H9 (cell line): ENCODE results near the gene IL1R2. TPM values are rescaled to one million over a fixed set of nuclear protein-coding genes. Genes with fewer than 3 reads are reported as not detected.

ENCODE experiments used
- DNase-seq: peaks from one replicate; pipeline ENCODE4 v3.0.0-alpha.2; 2017
- H2AFZ ChIP-seq: one replicate; pipeline ENCODE4 v1.6.1; 2013; ENCODE audit warnings: mild to moderate bottlenecking, low read length, control low read depth, moderate library complexity
- H2AK5ac ChIP-seq: 2 replicates; pipeline ENCODE4 v1.6.1; 2013; ENCODE audit warnings: low read length, control low read depth, mixed read lengths; ENCODE audit not compliant: insufficient read length
- H2BK120ac ChIP-seq: one replicate; pipeline ENCODE4 v1.6.1; 2013; ENCODE audit warnings: low read depth, mild to moderate bottlenecking, low read length, control low read depth, inconsistent platforms; ENCODE audit not compliant: poor library complexity, severe bottlenecking
- H2BK12ac ChIP-seq: 2 replicates; pipeline ENCODE4 v1.6.1; 2013; ENCODE audit warnings: low read length, control low read depth, mixed read lengths, low read depth; ENCODE audit not compliant: insufficient read length
- H2BK15ac ChIP-seq: 2 replicates; pipeline ENCODE4 v1.6.1; 2013; ENCODE audit warnings: low read depth, low read length, control low read depth
- H2BK20ac ChIP-seq: one replicate; pipeline ENCODE4 v1.6.1; 2013; ENCODE audit warnings: low read depth, mild to moderate bottlenecking, low read length, control low read depth, inconsistent platforms; ENCODE audit not compliant: poor library complexity, severe bottlenecking
- H2BK5ac ChIP-seq: 2 replicates; pipeline ENCODE4 v1.6.1; 2013; ENCODE audit warnings: low read length, control low read depth, mixed read lengths; ENCODE audit not compliant: insufficient read length
- H3K14ac ChIP-seq: 2 replicates; pipeline ENCODE4 v1.6.1; 2013; ENCODE audit warnings: low read length, control low read depth; ENCODE audit not compliant: insufficient read depth
- H3K18ac ChIP-seq: 2 replicates; pipeline ENCODE4 v1.6.1; 2013; ENCODE audit warnings: low read depth, mild to moderate bottlenecking, mixed read lengths, low read length, control low read depth; ENCODE audit not compliant: insufficient read length
- H3K23ac ChIP-seq: 2 replicates; pipeline ENCODE4 v1.6.1; 2013; ENCODE audit warnings: low read length, control low read depth, mixed read lengths, low read depth; ENCODE audit not compliant: insufficient read length
- H3K23me2 ChIP-seq: 2 replicates; pipeline ENCODE4 v1.6.1; 2013; ENCODE audit warnings: low read depth, mild to moderate bottlenecking, mixed read lengths, low read length, control low read depth; ENCODE audit not compliant: insufficient read length, poor library complexity, severe bottlenecking
- H3K27ac ChIP-seq: 2 replicates; pipeline ENCODE4 v1.5.1; 2013; ENCODE audit warnings: low read length, control low read depth, mixed read lengths, low read depth; ENCODE audit not compliant: insufficient read length
- H3K27me3 ChIP-seq: 2 replicates; pipeline ENCODE4 v1.6.1; 2013; ENCODE audit warnings: low read length, control low read depth, inconsistent platforms; ENCODE audit not compliant: insufficient read depth
- H3K4ac ChIP-seq: 2 replicates; pipeline ENCODE4 v1.6.1; 2013; ENCODE audit warnings: low read depth, mild to moderate bottlenecking, control low read depth, inconsistent platforms, low read length, moderate library complexity
- H3K4me1 ChIP-seq: 2 replicates; pipeline ENCODE4 v1.6.1; 2013; ENCODE audit warnings: low read length, control low read depth, inconsistent platforms; ENCODE audit not compliant: insufficient read depth
- H3K4me2 ChIP-seq: 2 replicates; pipeline ENCODE4 v1.6.1; 2013; ENCODE audit warnings: low read length, control low read depth, mixed read lengths; ENCODE audit not compliant: insufficient read length, insufficient read depth
- H3K56ac ChIP-seq: 2 replicates; pipeline ENCODE4 v1.6.1; 2013; ENCODE audit warnings: low read depth, mild to moderate bottlenecking, mixed read lengths, low read length, control low read depth; ENCODE audit not compliant: insufficient read length
- H3K79me1 ChIP-seq: 2 replicates; pipeline ENCODE4 v1.6.1; 2013; ENCODE audit warnings: low read depth, mild to moderate bottlenecking, moderate library complexity, low read length, control low read depth, inconsistent platforms; ENCODE audit not compliant: insufficient read depth, poor library complexity, severe bottlenecking
- H3K79me2 ChIP-seq: 2 replicates; pipeline ENCODE4 v1.6.1; 2013; ENCODE audit warnings: low read length, control low read depth, inconsistent platforms; ENCODE audit not compliant: insufficient read depth
- H3K9ac ChIP-seq: 2 replicates; pipeline ENCODE4 v1.6.1; 2013; ENCODE audit warnings: low read length, control low read depth, mixed read lengths; ENCODE audit not compliant: insufficient read length; ENCODE audit errors: extremely low read depth
- H3K9me3 ChIP-seq: one replicate; pipeline ENCODE4 v1.6.1; 2013; ENCODE audit warnings: low read depth, low read length, inconsistent platforms; ENCODE audit not compliant: control insufficient read depth
- H3T11ph ChIP-seq: one replicate; pipeline ENCODE4 v1.6.1; 2013; ENCODE audit warnings: mild to moderate bottlenecking, low read length, control low read depth, inconsistent platforms
- H4K20me1 ChIP-seq: one replicate; pipeline ENCODE4 v1.6.1; 2013; ENCODE audit not compliant: control insufficient read depth, insufficient read length, insufficient read depth
- H4K5ac ChIP-seq: 2 replicates; pipeline ENCODE4 v1.6.1; 2013; ENCODE audit warnings: low read depth, mild to moderate bottlenecking, mixed read lengths, low read length, control low read depth; ENCODE audit not compliant: insufficient read length
- H4K8ac ChIP-seq: replicated peaks from 2 replicates; pipeline ENCODE4 v1.6.1; 2013; ENCODE audit warnings: low read length, control low read depth, mixed read lengths, low read depth; ENCODE audit not compliant: insufficient read length
- H4K91ac ChIP-seq: 2 replicates; pipeline ENCODE4 v1.6.1; 2013; ENCODE audit warnings: low read depth, mild to moderate bottlenecking, moderate library complexity, mixed read lengths, low read length, control low read depth; ENCODE audit not compliant: insufficient read length
- H3K27ac Mint-ChIP-seq, 3 experiments: 2 replicates in 2 of 3; 3 replicates in 1 of 3; pipeline ENCODE4 v1.8.0; 2020 to 2021; ENCODE audit warnings: mixed read lengths in 3 of 3, mild to moderate bottlenecking in 1 of 3, moderate library complexity in 1 of 3
- H3K27me3 Mint-ChIP-seq: 2 replicates; pipeline ENCODE4 v1.8.0; 2021; ENCODE audit warnings: low read depth, mild to moderate bottlenecking, moderate library complexity, mixed read lengths
- H3K36me3 Mint-ChIP-seq, 3 experiments: 2 replicates in 2 of 3; 3 replicates in 1 of 3; pipeline ENCODE4 v1.8.0; 2020 to 2021; ENCODE audit warnings: low read depth in 3 of 3, mixed read lengths in 3 of 3; ENCODE audit not compliant: insufficient read depth in 1 of 3
- H3K4me1 Mint-ChIP-seq, 2 experiments: 2 replicates each; pipeline ENCODE4 v1.8.0; 2020; ENCODE audit warnings: mixed read lengths in 2 of 2
- H3K4me3 Mint-ChIP-seq, 2 experiments: 2 replicates in 1 of 2; 3 replicates in 1 of 2; pipeline ENCODE4 v1.8.0; 2020 to 2021; ENCODE audit warnings: mild to moderate bottlenecking in 2 of 2, mixed read lengths in 2 of 2, moderate library complexity in 1 of 2
- H3K9me3 Mint-ChIP-seq, 2 experiments: 2 replicates in 1 of 2; 3 replicates in 1 of 2; pipeline ENCODE4 v1.8.0; 2020; ENCODE audit warnings: mild to moderate bottlenecking in 2 of 2, mixed read lengths in 2 of 2, moderate library complexity in 1 of 2
- CTCF ChIP-seq: fragments of 200-600 bp; sonication (generic); conservative IDR thresholded peaks from 3 replicates; pipeline ENCODE4 v1.8.0; 2021; ENCODE audit warnings: antibody characterized with exemption, mild to moderate bottlenecking
- WGBS: extraction: QIAGEN DNeasy Blood & Tissue Kit; methylation state at CpG from one replicate; pipeline ENCODE4 v1.1.7; 2013; ENCODE audit warnings: missing lambda C conversion rate, low lambda C conversion rate, mixed read lengths; ENCODE audit not compliant: insufficient read length; ENCODE audit errors: extremely low coverage; 5-methylcytosine and 5-hydroxymethylcytosine counted together
- total RNA-seq: library from RNA; stranded (reverse); gene quantifications from 2 replicates; pipeline ENCODE4 v1.2.1, GENCODE V29; 2021

IL1R2 gene
- total RNA-seq, 1 experiment from 2014 or later = not detected

- H2BK120ac ChIP-seq = no peak overlapping the region
- H3T11ph ChIP-seq = no peak overlapping the region
- H2AK5ac ChIP-seq = no peak overlapping the region
- no peak overlapping the region for H3K27ac ChIP-seq
- H3K27ac Mint-ChIP-seq = no peak overlapping the region
- no peak overlapping the region for H3K18ac ChIP-seq
- DNase-seq = no peak
- H2AFZ ChIP-seq = no peak overlapping the region
- no peak overlapping the region for H2BK5ac ChIP-seq
- no peak overlapping the region for H3K14ac ChIP-seq
- H3K9me3 Mint-ChIP-seq = 0 out of 5 replicates have a peak, but pooled peaks cover 0 to 2% of the 10 kb centered on the region in 2 experiments
- no peak overlapping the region for H4K91ac ChIP-seq
- H3K4me1 Mint-ChIP-seq = peaks cover 0 to 3% of the 10 kb centered on the region in 2 experiments; a peak in 2 of 4 replicates
- H3K4me1 ChIP-seq = no peaks in the 10 kb centered on the region
- no peak overlapping the region for H3K4me3 Mint-ChIP-seq
- H4K8ac ChIP-seq = no peak overlapping the region
- H3K4ac ChIP-seq = no peak overlapping the region
- no peaks in the 10 kb centered on the region for H3K27me3 ChIP-seq
- no peaks in the 10 kb centered on the region for H4K20me1 ChIP-seq
- no peak overlapping the region for H2BK20ac ChIP-seq
- no peak overlapping the region for H4K5ac ChIP-seq
- H2BK12ac ChIP-seq = no peak overlapping the region
- no peak for TF ChIP-seq CTCF
- no peak overlapping the region for H3K9ac ChIP-seq
- no peaks in the 10 kb centered on the region for H3K79me1 ChIP-seq
- peaks cover 11% of the 10 kb centered on the region for H3K27me3 Mint-ChIP-seq
- H3K4me2 ChIP-seq = no peak overlapping the region
- no peaks in the 10 kb centered on the region for H3K36me3 Mint-ChIP-seq
- H2BK15ac ChIP-seq = no peak overlapping the region
- H3K9me3 ChIP-seq = no peaks in the 10 kb centered on the region
- no peaks in the 10 kb centered on the region for H3K23me2 ChIP-seq
- no peak overlapping the region for H3K23ac ChIP-seq
- H3K79me2 ChIP-seq = no peaks in the 10 kb centered on the region
- no CpG with 5 or more reads among the region's 4 CpGs for WGBS
- H3K56ac ChIP-seq = no peak overlapping the region
These were observed 20.4 kb downstream of the IL1R2 start for GRCh38 chr2:102012061-102012614.
